Measurements from ENCODE around the gene DARS2. TPM values are rescaled to one million over a fixed set of nuclear protein-coding genes. Genes with fewer than 3 reads are reported as not detected.
"Not testable (repeated sequence)": the region's sequence is repeated elsewhere in the genome, so short reads cannot be mapped to it uniquely, and the experiment has no call there.

Gene DARS2
- total RNA-seq, 1 donor, result 15.6 TPM

DNA sequence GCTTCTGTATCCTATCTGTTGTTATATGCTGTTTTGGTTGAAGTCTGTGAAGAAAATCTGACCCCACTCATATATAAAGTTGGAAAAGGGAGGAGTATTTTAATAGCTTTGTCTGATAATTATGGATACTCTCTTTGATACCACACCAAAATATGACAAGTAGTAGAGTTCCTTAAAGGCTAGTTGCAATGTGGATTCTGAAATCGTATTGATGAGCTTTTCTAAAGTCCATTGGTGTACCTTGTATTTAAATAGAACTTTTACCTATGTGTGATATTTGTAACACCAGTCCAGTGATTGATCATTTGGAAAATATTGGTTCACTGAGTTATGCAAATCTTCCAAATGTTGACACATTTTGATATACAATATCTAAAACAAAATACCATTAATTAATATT is 35.6 kb downstream of the DARS2 start:
- peaks cover 46% of the 10 kb centered on the region for H3K36me3 ChIP-seq (ENCODE audit: insufficient read depth, low read length)
- H3K4me2 ChIP-seq (ENCODE audit: insufficient read depth, low read length), result no peak overlapping the region

DNA sequence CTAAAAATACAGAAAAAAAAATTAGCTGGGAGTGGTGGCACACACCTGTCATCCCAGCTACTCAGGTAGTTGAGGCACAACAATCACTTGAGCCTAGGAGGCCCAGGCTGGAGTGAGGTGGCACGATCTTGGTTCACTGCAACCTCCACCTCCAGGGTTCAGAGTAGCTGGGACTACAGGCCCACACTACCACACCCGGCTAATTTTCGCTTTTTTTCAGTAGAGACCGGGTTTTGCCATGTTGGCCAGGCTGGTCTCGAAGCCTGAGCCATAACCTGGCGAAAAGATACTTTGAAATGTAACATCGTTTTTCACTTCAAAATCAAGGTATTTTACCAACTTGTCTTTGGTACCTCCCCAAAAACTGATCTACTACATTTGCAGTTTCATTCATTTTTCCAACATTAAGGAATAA is 37.3 kb downstream of the DARS2 start:
- Histone ChIP-seq H3K79me2 (ENCODE audit: insufficient read depth, low read length) (peaks cover 16% of the 10 kb centered on the region), H3K4me1 (ENCODE audit: insufficient read depth, low read length) (peaks cover 16% of the 10 kb centered on the region), H3K9me3 (ENCODE audit: low read depth, low read length) (no peaks in the 10 kb centered on the region), H4K20me1 (ENCODE audit: insufficient read depth, low read length) (peaks cover 41% of the 10 kb centered on the region), H3K27ac (ENCODE audit: low read depth, low read length) (no peak overlapping the region), H3K27me3 (ENCODE audit: insufficient read depth, low read length) (no peaks in the 10 kb centered on the region), H3K4me3 (ENCODE audit: insufficient read depth, low read length) (no peak overlapping the region), H3K36me3 (ENCODE audit: insufficient read depth, low read length) (peaks cover 56% of the 10 kb centered on the region), H2AFZ (ENCODE audit: low read length) (no peak overlapping the region), H3K4me2 (ENCODE audit: insufficient read depth, low read length) (no peak overlapping the region)
- TF ChIP-seq, protein P1, sequence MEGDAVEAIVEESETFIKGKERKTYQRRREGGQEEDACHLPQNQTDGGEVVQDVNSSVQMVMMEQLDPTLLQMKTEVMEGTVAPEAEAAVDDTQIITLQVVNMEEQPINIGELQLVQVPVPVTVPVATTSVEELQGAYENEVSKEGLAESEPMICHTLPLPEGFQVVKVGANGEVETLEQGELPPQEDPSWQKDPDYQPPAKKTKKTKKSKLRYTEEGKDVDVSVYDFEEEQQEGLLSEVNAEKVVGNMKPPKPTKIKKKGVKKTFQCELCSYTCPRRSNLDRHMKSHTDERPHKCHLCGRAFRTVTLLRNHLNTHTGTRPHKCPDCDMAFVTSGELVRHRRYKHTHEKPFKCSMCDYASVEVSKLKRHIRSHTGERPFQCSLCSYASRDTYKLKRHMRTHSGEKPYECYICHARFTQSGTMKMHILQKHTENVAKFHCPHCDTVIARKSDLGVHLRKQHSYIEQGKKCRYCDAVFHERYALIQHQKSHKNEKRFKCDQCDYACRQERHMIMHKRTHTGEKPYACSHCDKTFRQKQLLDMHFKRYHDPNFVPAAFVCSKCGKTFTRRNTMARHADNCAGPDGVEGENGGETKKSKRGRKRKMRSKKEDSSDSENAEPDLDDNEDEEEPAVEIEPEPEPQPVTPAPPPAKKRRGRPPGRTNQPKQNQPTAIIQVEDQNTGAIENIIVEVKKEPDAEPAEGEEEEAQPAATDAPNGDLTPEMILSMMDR (IDR thresholded peaks at IDR 0.05; ENCODE audit: extremely low read depth, low read depth, low read length), result no peak
- DNase-seq (ENCODE audit: insufficient read length, low spot score, missing footprints), result no peak

More for the DNA sequence above, 35.6 kb downstream of the DARS2 start:
- no peaks in the 10 kb centered on the region for H3K27me3 ChIP-seq (ENCODE audit: insufficient read depth, low read length)
- no peaks in the 10 kb centered on the region for H3K79me2 ChIP-seq (ENCODE audit: insufficient read depth, low read length)
- H2AFZ ChIP-seq (ENCODE audit: low read length), result no peak overlapping the region
- no peak for DNase-seq (ENCODE audit: insufficient read length, low spot score, missing footprints)
- no peak overlapping the region for H3K27ac ChIP-seq (ENCODE audit: low read depth, low read length)
- H3K9me3 ChIP-seq (ENCODE audit: low read depth, low read length), result no peaks in the 10 kb centered on the region
- H3K4me1 ChIP-seq (ENCODE audit: insufficient read depth, low read length), result peaks cover 2% of the 10 kb centered on the region
- H4K20me1 ChIP-seq (ENCODE audit: insufficient read depth, low read length), result peaks cover 24% of the 10 kb centered on the region
- TF ChIP-seq, protein P1 (IDR thresholded peaks at IDR 0.05; ENCODE audit: extremely low read depth, low read depth, low read length), result no peak
- no peak overlapping the region for H3K4me3 ChIP-seq (ENCODE audit: insufficient read depth, low read length)

DNA sequence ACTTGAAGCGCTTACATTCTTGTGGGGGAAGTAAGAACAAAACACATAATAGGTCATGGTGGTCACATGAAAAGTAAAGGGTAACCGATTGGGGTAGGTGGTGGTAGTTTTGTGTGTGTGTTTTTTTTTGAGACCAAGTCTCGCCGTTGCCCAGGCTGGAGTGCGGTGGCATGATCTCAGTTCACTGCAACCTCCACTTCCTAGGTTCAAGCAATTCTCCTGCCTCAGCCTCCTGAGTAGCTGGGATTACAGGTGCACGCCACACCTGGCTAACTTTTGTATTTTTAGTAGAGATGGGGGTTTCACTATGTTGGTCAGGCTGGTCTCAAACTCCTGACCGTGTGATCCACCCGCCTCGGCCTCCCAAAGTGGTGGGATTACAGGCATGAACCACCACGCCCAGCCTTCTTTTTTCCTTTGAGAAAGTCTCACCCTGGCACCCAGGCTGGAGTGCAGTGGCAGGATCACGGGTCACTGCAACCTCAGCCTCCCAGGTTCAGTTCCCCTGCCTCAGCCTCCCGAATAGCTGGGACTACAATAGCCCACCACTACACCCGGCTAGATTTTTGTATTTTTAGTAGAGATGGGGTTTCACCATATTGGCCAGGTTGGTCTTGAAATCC is 37.8 kb downstream of the DARS2 start:
- Histone ChIP-seq H3K4me1 (ENCODE audit: insufficient read depth, low read length) (peaks cover 16% of the 10 kb centered on the region), H4K20me1 (ENCODE audit: insufficient read depth, low read length) (peaks cover 46% of the 10 kb centered on the region), H3K79me2 (ENCODE audit: insufficient read depth, low read length) (peaks cover 21% of the 10 kb centered on the region), H3K36me3 (ENCODE audit: insufficient read depth, low read length) (peaks cover 57% of the 10 kb centered on the region)
- DNase-seq (ENCODE audit: insufficient read length, low spot score, missing footprints); H3K9me3 ChIP-seq (ENCODE audit: low read depth, low read length); H3K27me3 ChIP-seq (ENCODE audit: insufficient read depth, low read length); H2AFZ ChIP-seq (ENCODE audit: low read length); H3K4me2 ChIP-seq (ENCODE audit: insufficient read depth, low read length); H3K27ac ChIP-seq (ENCODE audit: low read depth, low read length); H3K4me3 ChIP-seq (ENCODE audit: insufficient read depth, low read length): not testable (repeated sequence)

DNA sequence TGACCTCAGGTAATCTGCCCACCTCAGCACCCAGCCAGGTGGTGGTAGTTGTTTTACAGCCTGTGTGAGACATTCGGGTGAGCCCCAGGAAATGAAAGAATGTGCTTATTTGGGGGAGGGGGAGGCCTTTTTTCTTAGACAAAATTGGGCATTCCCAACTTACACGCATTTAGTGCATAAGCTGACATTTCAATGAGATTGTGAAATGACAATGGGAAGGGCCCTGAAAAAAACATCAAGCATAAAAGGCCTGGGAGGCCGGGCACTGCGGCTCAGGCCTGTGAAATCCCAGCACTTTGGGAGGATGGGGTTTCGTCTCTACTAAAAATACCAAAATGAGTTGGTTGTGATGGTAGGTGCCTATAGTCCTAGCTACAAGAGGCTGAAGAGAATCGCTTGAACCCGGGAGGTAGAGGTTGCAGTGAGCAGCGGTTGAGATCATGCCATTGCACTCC is 38.3 kb downstream of the DARS2 start:
- DNase-seq (ENCODE audit: insufficient read length, low spot score, missing footprints), result peak; percentile 89
- Histone ChIP-seq H2AFZ (ENCODE audit: low read length) (no peak overlapping the region), H3K4me2 (ENCODE audit: insufficient read depth, low read length) (no peak overlapping the region), H3K79me2 (ENCODE audit: insufficient read depth, low read length) (peaks cover 27% of the 10 kb centered on the region), H4K20me1 (ENCODE audit: insufficient read depth, low read length) (peaks cover 51% of the 10 kb centered on the region), H3K27ac (ENCODE audit: low read depth, low read length) (peak overlapping the region; percentile 34), H3K9me3 (ENCODE audit: low read depth, low read length) (no peaks in the 10 kb centered on the region), H3K27me3 (ENCODE audit: insufficient read depth, low read length) (no peaks in the 10 kb centered on the region), H3K4me1 (ENCODE audit: insufficient read depth, low read length) (peaks cover 16% of the 10 kb centered on the region), H3K36me3 (ENCODE audit: insufficient read depth, low read length) (peaks cover 55% of the 10 kb centered on the region), H3K4me3 (ENCODE audit: insufficient read depth, low read length) (no peak overlapping the region)
- TF ChIP-seq, protein P1 (IDR thresholded peaks at IDR 0.05; ENCODE audit: extremely low read depth, low read depth, low read length), result no peak

Measured in osteoblast (primary cell).